Astrocyte (in vitro differentiated cells and primary cell): Measurements from ENCODE around the gene IFT172. TPM values are rescaled to one million over a fixed set of nuclear protein-coding genes. Genes with fewer than 3 reads are reported as not detected.

ENCODE experiments used
- DNase-seq: peaks from one replicate; pipeline ENCODE4 v3.0.0-alpha.2; 2010; ENCODE audit warnings: low read depth
- FAIRE-seq: peaks from 2 replicates; lab custom pipeline; 2011; peaks lifted over from hg19 to GRCh38; lab: Jason Lieb, UNC
- H2AFZ ChIP-seq: 2 replicates; pipeline ENCODE4 v1.6.0; 2012; ENCODE audit warnings: low read depth, low read length, inconsistent platforms
- H3K27ac ChIP-seq: 2 replicates; pipeline ENCODE4 v1.5.1; 2011; ENCODE audit warnings: low read depth, low read length, inconsistent platforms
- H3K27me3 ChIP-seq: 2 replicates; pipeline ENCODE4 v1.6.0; 2011; ENCODE audit warnings: low read length, inconsistent platforms; ENCODE audit not compliant: insufficient read depth
- H3K36me3 ChIP-seq: 2 replicates; pipeline ENCODE4 v1.5.1; 2011; ENCODE audit warnings: low read length, inconsistent platforms; ENCODE audit not compliant: insufficient read depth
- H3K4me1 ChIP-seq: 2 replicates; pipeline ENCODE4 v1.5.1; 2011; ENCODE audit warnings: low read length, inconsistent platforms; ENCODE audit not compliant: insufficient read depth
- H3K4me2 ChIP-seq: 2 replicates; pipeline ENCODE4 v1.6.0; 2012; ENCODE audit warnings: low read length, inconsistent platforms
- H3K4me3 ChIP-seq: 2 replicates; pipeline ENCODE4 v1.5.1; 2011; ENCODE audit warnings: low read depth, mild to moderate bottlenecking, low read length, inconsistent platforms; ENCODE audit not compliant: insufficient read depth
- H3K79me2 ChIP-seq: 2 replicates; pipeline ENCODE4 v1.6.0; 2012; ENCODE audit warnings: mild to moderate bottlenecking, low read length, inconsistent platforms; ENCODE audit not compliant: insufficient read depth
- H3K9ac ChIP-seq: 2 replicates; pipeline ENCODE4 v1.6.0; 2012; ENCODE audit warnings: mild to moderate bottlenecking, low read length, inconsistent platforms
- H3K9me3 ChIP-seq: 2 replicates; pipeline ENCODE4 v1.5.1; 2012; ENCODE audit warnings: low read depth, mild to moderate bottlenecking, low read length, inconsistent platforms; ENCODE audit not compliant: insufficient read depth
- H4K20me1 ChIP-seq: 2 replicates; pipeline ENCODE4 v1.6.0; 2012; ENCODE audit warnings: low read length, inconsistent platforms; ENCODE audit not compliant: insufficient read depth
- H3K27ac Mint-ChIP-seq: one replicate; pipeline ENCODE4 v1.8.0; 2021; ENCODE audit warnings: mild to moderate bottlenecking, mixed read lengths; ENCODE audit not compliant: unreplicated experiment
- H3K27me3 Mint-ChIP-seq: one replicate; pipeline ENCODE4 v1.8.0; 2021; ENCODE audit warnings: low read depth, mixed read lengths; ENCODE audit not compliant: unreplicated experiment
- H3K36me3 Mint-ChIP-seq: one replicate; pipeline ENCODE4 v1.8.0; 2021; ENCODE audit warnings: low read depth, mixed read lengths; ENCODE audit not compliant: unreplicated experiment
- H3K4me1 Mint-ChIP-seq: one replicate; pipeline ENCODE4 v1.8.0; 2021; ENCODE audit warnings: low read depth, mixed read lengths; ENCODE audit not compliant: unreplicated experiment
- H3K4me3 Mint-ChIP-seq: one replicate; pipeline ENCODE4 v1.8.0; 2021; ENCODE audit warnings: mild to moderate bottlenecking, moderate library complexity, mixed read lengths; ENCODE audit not compliant: unreplicated experiment
- H3K9me3 Mint-ChIP-seq: one replicate; pipeline ENCODE4 v1.8.0; 2021; ENCODE audit warnings: mild to moderate bottlenecking, mixed read lengths; ENCODE audit not compliant: unreplicated experiment
- CTCF ChIP-seq: IDR thresholded peaks from 2 replicates; pipeline ENCODE4 v1.5.1; 2011; ENCODE audit warnings: low read depth, mild to moderate bottlenecking, inconsistent platforms, low read length, moderate library complexity; ENCODE audit not compliant: insufficient read depth
- EZH2 ChIP-seq: IDR thresholded peaks from 2 replicates; pipeline ENCODE4 v1.6.1; 2012; ENCODE audit warnings: mild to moderate bottlenecking, low read length, inconsistent platforms; ENCODE audit not compliant: insufficient read depth
- total RNA-seq: library from RNA; stranded (reverse); gene quantifications from 2 replicates; pipeline ENCODE4 v1.2.1, GENCODE V29; 2021

The IFT172 gene
- total RNA-seq, 1 donor from 2014 or later = 15.4 TPM

GRCh38 chr2:27494284-27494943 lies 4.9 kb upstream of the IFT172 start:
- TF ChIP-seq EZH2 (no peak), CTCF (no peak)
- Mint-ChIP-seq H3K4me1 (no peaks in the 10 kb centered on the region), H3K4me3 (peak overlapping the region; percentile 77), H3K9me3 (peaks cover 4% of the 10 kb centered on the region), H3K27ac (peak overlapping the region; percentile 29), H3K27me3 (peaks cover 23% of the 10 kb centered on the region), H3K36me3 (peaks cover 2% of the 10 kb centered on the region)
- H3K9me3 ChIP-seq = no peaks in the 10 kb centered on the region
- no peaks in the 10 kb centered on the region for H3K79me2 ChIP-seq
- no peaks in the 10 kb centered on the region for H3K36me3 ChIP-seq
- peak overlapping the region; percentile 27 for H3K27ac ChIP-seq
- FAIRE-seq = no peak
- no peaks in the 10 kb centered on the region for H3K27me3 ChIP-seq
- peak overlapping the region; percentile 82 for H2AFZ ChIP-seq
- no peaks in the 10 kb centered on the region for H4K20me1 ChIP-seq
- H3K4me2 ChIP-seq = peak overlapping the region; percentile 96
- DNase-seq = peak; percentile 64
- H3K4me1 ChIP-seq = peaks cover 9% of the 10 kb centered on the region
- peak overlapping the region; percentile 66 for H3K4me3 ChIP-seq
- H3K9ac ChIP-seq = peak overlapping the region; percentile 84

GRCh38 chr2:27493948-27494283 lies 4.4 kb upstream of the IFT172 start:
- Histone ChIP-seq H3K79me2 (peaks cover 4% of the 10 kb centered on the region), H3K4me3 (peak overlapping the region; percentile 66), H3K9ac (peak overlapping the region; percentile 84), H3K27me3 (no peaks in the 10 kb centered on the region), H3K4me2 (peak overlapping the region; percentile 96), H2AFZ (peak overlapping the region; percentile 82), H3K36me3 (no peaks in the 10 kb centered on the region), H3K9me3 (no peaks in the 10 kb centered on the region), H4K20me1 (no peaks in the 10 kb centered on the region), H3K4me1 (peaks cover 14% of the 10 kb centered on the region), H3K27ac (no peak overlapping the region)
- Mint-ChIP-seq H3K36me3 (peaks cover 2% of the 10 kb centered on the region), H3K4me3 (peak overlapping the region; percentile 77), H3K9me3 (peaks cover 4% of the 10 kb centered on the region), H3K27ac (no peak overlapping the region), H3K4me1 (no peaks in the 10 kb centered on the region), H3K27me3 (peaks cover 23% of the 10 kb centered on the region)
- no peak for DNase-seq
- FAIRE-seq = no peak
- TF ChIP-seq EZH2 = no peak

GRCh38 chr2:27492557-27492956 lies 3.0 kb upstream of the IFT172 start:
- no peak overlapping the region for H3K27ac Mint-ChIP-seq
- no peaks in the 10 kb centered on the region for H3K4me1 Mint-ChIP-seq
- H3K36me3 Mint-ChIP-seq = peaks cover 2% of the 10 kb centered on the region
- peaks cover 17% of the 10 kb centered on the region for H3K4me1 ChIP-seq
- no peak overlapping the region for H3K4me2 ChIP-seq
- H3K27ac ChIP-seq = no peak overlapping the region
- H3K9me3 ChIP-seq = no peaks in the 10 kb centered on the region
- H3K4me3 ChIP-seq = no peak overlapping the region
- no peak overlapping the region for H3K4me3 Mint-ChIP-seq
- FAIRE-seq (no peak), DNase-seq (no peak)
- H3K27me3 Mint-ChIP-seq = peaks cover 17% of the 10 kb centered on the region
- TF ChIP-seq EZH2 = no peak
- TF ChIP-seq CTCF = no peak
- no peaks in the 10 kb centered on the region for H4K20me1 ChIP-seq
- H3K27me3 ChIP-seq = no peaks in the 10 kb centered on the region
- H3K79me2 ChIP-seq = peaks cover 10% of the 10 kb centered on the region
- no peak overlapping the region for H2AFZ ChIP-seq
- H3K9me3 Mint-ChIP-seq = peaks cover 4% of the 10 kb centered on the region
- H3K36me3 ChIP-seq = no peaks in the 10 kb centered on the region
- no peak overlapping the region for H3K9ac ChIP-seq
